Ishikawa (cell line): Measurements from ENCODE around the gene RBM10.
A peak's percentile ranks its signal among the peaks of the same experiment; 100 is the strongest.

ENCODE experiments used
- CEBPB ChIP-seq: IDR thresholded peaks from 2 replicates; pipeline ENCODE4 v1.6.1; 2012
- CREB1 ChIP-seq: IDR thresholded peaks from 2 replicates; pipeline ENCODE4 v1.6.1; 2012; ENCODE audit warnings: low read depth
- EGR1 ChIP-seq: IDR thresholded peaks from 2 replicates; pipeline ENCODE4 v1.6.1; 2012
- EP300 ChIP-seq: IDR thresholded peaks from 2 replicates; pipeline ENCODE4 v1.6.1; 2012; ENCODE audit warnings: borderline replicate concordance
- FOXM1 ChIP-seq: IDR thresholded peaks from 2 replicates; pipeline ENCODE4 v1.6.1; 2012; ENCODE audit warnings: low read depth, borderline replicate concordance
- NFIC ChIP-seq: IDR thresholded peaks from 2 replicates; pipeline ENCODE4 v1.6.1; 2012
- RAD21 ChIP-seq: IDR thresholded peaks from 2 replicates; pipeline ENCODE4 v1.6.1; 2012; ENCODE audit warnings: low read depth
- REST ChIP-seq: IDR thresholded peaks from 2 replicates; pipeline ENCODE4 v1.6.1; 2012; ENCODE audit warnings: low read depth, mild to moderate bottlenecking
- TAF1 ChIP-seq: IDR thresholded peaks from 2 replicates; pipeline ENCODE4 v1.6.1; 2012; ENCODE audit warnings: low read depth, mild to moderate bottlenecking
- TCF12 ChIP-seq: IDR thresholded peaks from 2 replicates; pipeline ENCODE4 v1.6.1; 2012; ENCODE audit warnings: low read depth
- TEAD4 ChIP-seq: IDR thresholded peaks from 2 replicates; pipeline ENCODE4 v1.6.1; 2012
- USF1 ChIP-seq: IDR thresholded peaks from 2 replicates; pipeline ENCODE4 v1.6.1; 2012
- YY1 ChIP-seq: IDR thresholded peaks from 2 replicates; pipeline ENCODE4 v1.6.1; 2012; ENCODE audit warnings: low read depth
- ZBTB7A ChIP-seq: IDR thresholded peaks from 2 replicates; pipeline ENCODE4 v1.6.1; 2012; ENCODE audit warnings: low read depth
- TF ChIP-seq, protein P1 (sequence below): IDR thresholded peaks from 2 replicates; pipeline ENCODE4 v1.6.1; 2012

RBM10 gene

GRCh38 chrX:47217852-47218279, 72.8 kb downstream of the RBM10 start:
- TF ChIP-seq REST (no peak), TEAD4 (no peak), NFIC (no peak), FOXM1 (no peak), USF1 (no peak), RAD21 (no peak), YY1 (no peak), TCF12 (no peak), TAF1 (no peak), EP300 (no peak), CEBPB (no peak), ZBTB7A (no peak), EGR1 (no peak), CREB1 (no peak)
- TF ChIP-seq, protein P1, sequence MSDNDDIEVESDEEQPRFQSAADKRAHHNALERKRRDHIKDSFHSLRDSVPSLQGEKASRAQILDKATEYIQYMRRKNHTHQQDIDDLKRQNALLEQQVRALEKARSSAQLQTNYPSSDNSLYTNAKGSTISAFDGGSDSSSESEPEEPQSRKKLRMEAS, result no peak

- no peak for TF ChIP-seq ZBTB7A
- TF ChIP-seq TAF1, result peak; percentile 63
Observed at GRCh38 chrX:47218280-47218919, 73.4 kb downstream of the RBM10 start, which contains the start of gene CDK16. Gene CDK16 (plus strand): TSS chrX:47218681. CDS start chrX:47223558, 4,877 bp downstream.

GRCh38 chrX:47218920-47219815, 74.1 kb downstream of the RBM10 start:
- no peak for TF ChIP-seq TCF12

DNA sequence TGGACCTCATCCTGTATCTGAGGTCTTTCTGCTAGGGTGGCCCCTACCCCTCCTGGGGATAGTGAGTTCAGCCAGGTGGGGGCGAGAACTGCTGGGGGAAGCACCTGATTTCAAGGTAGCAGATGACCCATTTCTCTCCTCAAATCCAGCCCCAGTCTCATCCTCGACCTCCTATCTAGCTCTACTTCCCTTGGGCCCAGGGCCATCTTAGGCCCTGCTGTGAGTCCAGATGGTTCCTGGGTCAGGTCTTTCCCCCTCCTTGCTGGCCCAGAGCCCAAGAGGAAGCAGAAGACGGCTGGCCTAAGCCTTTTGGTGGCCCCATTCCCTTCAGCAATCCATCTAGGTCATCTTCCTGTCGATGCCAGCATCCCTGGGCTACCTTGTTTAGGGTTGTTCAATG, 76.7 kb downstream of the RBM10 start:
- TF ChIP-seq, protein P1, result no peak

- TF ChIP-seq TEAD4, result no peak
- TF ChIP-seq RAD21, result no peak
- no peak for TF ChIP-seq YY1
- no peak for TF ChIP-seq FOXM1
Observed at GRCh38 chrX:47222751-47223350, 77.8 kb downstream of the RBM10 start.

DNA sequence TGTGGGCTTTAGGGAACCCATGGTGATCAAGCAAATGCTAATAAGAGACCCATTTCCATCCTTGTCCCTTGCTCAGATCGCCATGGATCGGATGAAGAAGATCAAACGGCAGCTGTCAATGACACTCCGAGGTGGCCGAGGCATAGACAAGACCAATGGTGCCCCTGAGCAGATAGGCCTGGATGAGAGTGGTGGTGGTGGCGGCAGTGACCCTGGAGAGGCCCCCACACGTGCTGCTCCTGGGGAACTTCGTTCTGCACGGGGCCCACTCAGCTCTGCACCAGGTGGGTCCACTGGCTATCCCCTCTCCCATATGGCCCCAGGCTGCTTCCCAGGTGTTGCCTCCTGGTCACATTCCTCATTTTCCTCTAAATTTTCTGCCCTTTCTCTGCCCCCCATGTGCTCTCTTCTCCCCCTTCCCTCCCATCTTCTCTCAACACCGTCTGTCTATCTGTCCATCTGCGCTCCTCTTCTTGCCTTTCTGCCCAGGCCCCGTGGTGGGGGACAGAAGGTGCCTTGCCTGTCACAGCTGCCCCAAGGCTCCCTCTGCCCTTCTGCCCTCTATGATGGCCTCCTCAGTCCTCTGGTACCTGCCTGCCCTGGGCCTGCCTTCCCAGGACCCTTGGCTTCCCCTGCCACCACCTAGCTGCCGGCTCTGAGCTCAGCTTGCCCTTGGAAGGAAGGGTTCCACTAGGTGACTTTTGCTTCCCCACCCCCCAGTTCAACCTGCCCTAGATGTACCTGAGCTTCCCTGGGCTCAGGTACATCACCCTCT, 78.6 kb downstream of the RBM10 start:
- no peak for TF ChIP-seq NFIC
- no peak for TF ChIP-seq REST
- no peak for TF ChIP-seq ZBTB7A
- no peak for TF ChIP-seq TCF12
- TF ChIP-seq EP300, result no peak
- no peak for TF ChIP-seq EGR1
- no peak for TF ChIP-seq USF1
- TF ChIP-seq CREB1, result no peak
- no peak for TF ChIP-seq TEAD4
- TF ChIP-seq TAF1, result no peak
- TF ChIP-seq YY1, result no peak
- TF ChIP-seq RAD21, result no peak
- no peak for TF ChIP-seq FOXM1
- no peak for TF ChIP-seq CEBPB
- TF ChIP-seq, protein P1, result no peak
